ENCODE measurements around the gene C12orf76.
A peak's percentile ranks its signal among the peaks of the same experiment; 100 is the strongest.
"Not testable (repeated sequence)": the region's sequence is repeated elsewhere in the genome, so short reads cannot be mapped to it uniquely, and the experiment has no call there.

The C12orf76 gene

DNA sequence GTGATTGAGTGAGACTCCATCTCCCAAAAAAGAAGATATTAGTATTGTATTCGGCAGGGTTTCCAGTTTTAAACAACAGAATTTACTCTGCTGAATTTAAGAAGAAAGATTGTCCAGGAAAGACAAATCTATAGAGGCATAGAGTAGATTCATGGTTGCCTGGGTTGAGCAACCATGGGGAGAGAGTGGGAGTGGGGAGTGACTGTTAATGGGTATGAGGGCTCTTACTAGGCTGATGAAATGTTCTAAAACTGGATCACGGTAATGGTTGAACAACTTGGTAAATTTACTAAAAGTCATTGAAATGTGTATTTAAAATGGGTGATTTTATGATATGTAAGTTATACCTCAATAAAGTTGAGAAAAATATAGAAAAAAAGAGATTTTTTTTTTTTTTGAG is 13.9 kb upstream of the C12orf76 start:
- DNase-seq, result no peak

DNA sequence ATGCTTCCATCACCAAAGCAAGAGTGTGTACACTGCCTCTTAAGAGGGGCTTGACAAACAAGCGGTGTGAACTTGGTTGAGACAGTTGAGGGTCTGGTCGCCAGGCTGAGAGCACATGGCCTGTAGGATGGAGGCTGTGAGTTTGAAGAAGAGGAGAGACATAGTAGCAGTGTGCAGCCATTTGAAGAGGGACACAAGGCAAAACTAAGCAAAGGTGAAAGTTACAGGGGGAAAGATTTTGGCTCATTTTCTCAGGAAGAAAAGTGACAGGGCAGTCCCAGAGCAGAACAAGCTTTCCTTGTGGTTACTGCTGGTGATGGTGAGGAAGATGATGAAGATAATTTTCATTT is 11.3 kb upstream of the C12orf76 start:
- DNase-seq, result no peak

GRCh38 chr12:110058875-110059615 is 10.7 kb upstream of the C12orf76 start:
- DNase-seq, result no peak

DNA sequence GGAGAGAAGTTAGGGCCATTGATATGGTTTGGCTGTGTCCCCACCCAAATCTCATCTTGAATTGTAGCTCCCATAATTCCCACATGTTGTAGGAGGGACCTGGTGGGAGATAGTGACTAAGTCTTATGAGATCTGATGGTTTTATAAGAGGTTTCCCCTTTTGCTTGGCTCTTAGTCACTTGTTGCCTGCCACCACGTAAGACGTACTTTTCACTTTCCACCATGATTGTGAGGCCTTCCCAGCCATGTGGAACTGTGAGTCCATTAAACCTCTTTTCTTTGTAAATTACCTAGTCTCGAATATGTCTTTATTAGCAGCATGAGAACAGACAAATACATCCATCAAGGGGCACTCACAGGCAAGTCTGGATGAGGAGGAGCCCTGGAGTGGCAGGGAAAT is 8.3 kb upstream of the C12orf76 start:
- not testable (repeated sequence) for DNase-seq

DNA sequence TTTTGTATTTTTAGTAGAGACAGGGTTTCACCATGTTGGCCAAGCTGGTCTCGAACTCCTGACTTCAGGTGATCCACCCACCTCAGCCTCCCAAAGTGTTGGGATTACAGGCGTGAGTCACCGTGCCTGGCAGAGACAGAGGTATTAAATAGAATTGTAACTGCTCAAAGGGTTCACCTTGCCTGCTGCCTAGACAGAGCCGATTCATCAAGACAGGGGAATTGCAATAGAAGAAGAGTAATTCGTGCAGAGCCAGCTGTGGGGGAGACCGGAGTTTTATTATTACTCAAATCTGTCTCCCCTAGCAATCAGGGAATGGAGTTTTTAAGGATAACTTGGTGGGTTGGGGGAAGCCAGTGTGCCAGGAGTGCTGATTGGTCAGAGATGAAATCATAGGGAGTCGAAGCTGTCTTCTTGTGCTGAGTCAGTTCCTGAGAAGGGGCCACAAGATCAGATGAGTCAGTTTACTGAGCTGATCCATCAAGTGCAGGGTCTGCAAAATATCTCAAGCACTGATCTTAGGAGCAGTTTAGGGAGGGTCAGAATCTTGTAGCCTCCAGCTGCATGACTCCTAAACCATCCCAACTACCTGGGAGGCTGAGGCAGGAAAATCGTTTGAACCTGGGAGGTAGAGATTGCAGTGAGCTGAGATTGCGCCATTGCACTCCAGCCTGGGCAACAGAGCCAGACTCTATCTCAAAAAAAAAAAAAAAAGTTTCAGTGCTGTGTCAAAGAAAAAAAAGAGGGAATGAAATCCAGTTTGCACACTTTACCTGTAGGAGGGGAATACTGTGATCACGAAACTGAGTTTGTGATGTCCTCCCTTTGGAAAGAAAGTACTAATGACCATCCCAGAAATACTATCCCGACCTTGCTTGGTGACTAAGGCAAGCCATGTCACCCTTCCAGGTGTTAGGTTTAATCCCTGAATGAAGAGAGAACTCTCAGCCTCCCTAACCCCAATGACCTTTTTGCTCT is 7.3 kb upstream of the C12orf76 start:
- peak; percentile 48 for DNase-seq

- DNase-seq, result no peak
Measured at GRCh38 chr12:110050927-110051326, 2.6 kb upstream of the C12orf76 start.

GRCh38 chr12:110049666-110050065 is 1.3 kb upstream of the C12orf76 start:
- not testable (repeated sequence) for DNase-seq

DNA sequence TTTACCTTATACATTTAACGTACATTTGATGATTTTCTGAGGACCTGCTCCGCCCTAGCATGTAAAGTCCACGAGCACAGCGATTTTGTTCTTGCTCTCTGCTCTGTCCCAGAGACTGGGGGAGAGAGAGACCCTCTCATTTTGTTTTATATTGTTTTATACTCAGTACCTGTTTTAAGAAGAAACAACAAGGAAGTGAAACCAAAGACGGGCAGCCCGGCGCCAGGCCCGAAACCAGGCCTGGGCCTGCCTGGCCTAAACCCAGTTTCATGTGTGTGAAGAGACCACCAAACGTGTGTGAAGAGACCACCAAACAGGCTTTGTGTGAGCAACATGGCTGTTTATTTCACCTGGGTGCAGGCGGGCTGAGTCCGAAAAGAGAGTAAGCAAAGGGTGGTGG is 712 bp upstream of the C12orf76 start:
- DNase-seq, result not testable (repeated sequence)

- no peak for DNase-seq
Measured at GRCh38 chr12:110047297-110047940, 903 bp downstream of the C12orf76 start.

- DNase-seq, result no peak
Measured at GRCh38 chr12:110046451-110047187, 1.7 kb downstream of the C12orf76 start.

- DNase-seq, result no peak
Measured at GRCh38 chr12:110042264-110042663, 6.1 kb downstream of the C12orf76 start.

GRCh38 chr12:110039085-110039807 is 9.1 kb downstream of the C12orf76 start:
- peak; percentile 29 for DNase-seq

- no peak for DNase-seq
Measured at GRCh38 chr12:110038741-110039084, 9.6 kb downstream of the C12orf76 start.

GRCh38 chr12:110037315-110037714 is 11.0 kb downstream of the C12orf76 start:
- DNase-seq, result no peak

DNA sequence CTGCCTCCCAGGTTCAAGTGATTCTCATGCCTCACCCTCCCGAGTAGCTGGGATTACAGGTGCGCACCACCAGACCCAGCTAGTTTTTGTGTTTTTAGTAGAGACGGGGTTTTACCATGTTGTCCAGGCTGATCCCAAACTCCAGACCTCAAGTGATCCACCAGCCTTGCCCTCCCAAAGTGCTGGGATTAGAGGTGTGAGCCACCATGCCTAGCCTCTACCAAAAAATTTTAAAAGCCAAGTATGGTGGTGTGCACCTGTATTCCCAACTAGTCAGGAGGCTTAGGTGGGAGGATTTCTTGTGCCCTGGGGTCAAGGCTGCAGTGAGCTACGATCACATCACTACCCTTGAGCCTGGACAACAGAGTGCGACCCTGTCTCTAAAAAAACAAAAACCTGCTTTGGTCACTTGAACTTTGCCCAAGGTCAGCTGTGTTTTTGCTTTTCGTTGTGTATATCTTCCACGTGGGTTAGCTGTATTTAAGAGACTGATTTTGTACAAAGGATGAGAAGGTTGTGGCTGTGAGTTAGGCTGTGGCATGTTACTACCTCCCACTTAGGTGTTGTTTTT is 12.7 kb downstream of the C12orf76 start:
- no peak for DNase-seq

DNA sequence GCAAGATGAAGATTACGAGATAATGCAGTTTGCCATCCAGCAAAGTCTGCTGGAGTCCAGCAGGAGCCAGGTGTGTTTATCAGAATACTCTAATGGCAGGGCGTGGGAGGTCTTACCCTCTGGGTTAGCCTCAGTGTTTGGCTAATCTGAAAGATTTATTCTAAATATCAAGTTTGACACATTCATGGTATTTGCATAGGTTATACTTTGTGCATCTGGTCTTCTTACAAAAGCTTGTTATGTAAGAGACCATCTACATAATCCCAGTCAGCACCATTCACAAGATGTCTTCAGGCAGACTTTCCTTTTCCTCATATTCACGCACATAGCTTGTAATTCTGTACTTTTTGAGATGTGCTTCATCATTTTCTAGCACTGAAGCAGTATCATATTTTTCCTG is 14.4 kb downstream of the C12orf76 start:
- no peak for DNase-seq

GRCh38 chr12:110029290-110029815 is 19.0 kb downstream of the C12orf76 start:
- no peak for DNase-seq

- DNase-seq, result no peak
Measured at GRCh38 chr12:110028323-110028722, 20.0 kb downstream of the C12orf76 start.

DNA sequence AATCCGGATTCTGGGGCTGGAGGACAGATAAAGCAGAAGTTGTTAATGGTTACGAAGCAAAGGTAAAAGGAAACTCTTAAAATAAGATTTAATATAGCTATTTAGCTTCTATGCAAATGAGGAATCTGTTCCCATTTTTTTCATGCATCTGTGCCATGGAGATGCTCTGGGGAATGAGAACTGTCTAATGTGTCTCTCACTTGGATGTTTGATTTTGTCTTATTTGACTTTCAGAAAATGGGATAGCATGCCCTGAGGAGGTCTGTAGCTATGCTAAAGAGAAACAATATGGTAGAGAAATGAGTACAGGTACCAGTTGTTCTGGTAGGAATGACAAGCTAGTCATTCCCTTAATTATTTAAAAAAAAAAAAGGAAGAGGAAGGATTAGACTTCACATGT is 24.3 kb downstream of the C12orf76 start:
- DNase-seq, result no peak

GRCh38 chr12:110023059-110023980 is 25.0 kb downstream of the C12orf76 start:
- no peak for DNase-seq
